ENCODE measurements around the gene RUFY3. TPM values are rescaled to one million over a fixed set of nuclear protein-coding genes. Genes with fewer than 3 reads are reported as not detected.

RUFY3 gene
- total and polyA plus RNA-seq, 2 of the 13 experiments (the other 11 are each of a cell fraction or from before 2014, with no cell fraction given): 17.9 to 25.3 TPM

DNA sequence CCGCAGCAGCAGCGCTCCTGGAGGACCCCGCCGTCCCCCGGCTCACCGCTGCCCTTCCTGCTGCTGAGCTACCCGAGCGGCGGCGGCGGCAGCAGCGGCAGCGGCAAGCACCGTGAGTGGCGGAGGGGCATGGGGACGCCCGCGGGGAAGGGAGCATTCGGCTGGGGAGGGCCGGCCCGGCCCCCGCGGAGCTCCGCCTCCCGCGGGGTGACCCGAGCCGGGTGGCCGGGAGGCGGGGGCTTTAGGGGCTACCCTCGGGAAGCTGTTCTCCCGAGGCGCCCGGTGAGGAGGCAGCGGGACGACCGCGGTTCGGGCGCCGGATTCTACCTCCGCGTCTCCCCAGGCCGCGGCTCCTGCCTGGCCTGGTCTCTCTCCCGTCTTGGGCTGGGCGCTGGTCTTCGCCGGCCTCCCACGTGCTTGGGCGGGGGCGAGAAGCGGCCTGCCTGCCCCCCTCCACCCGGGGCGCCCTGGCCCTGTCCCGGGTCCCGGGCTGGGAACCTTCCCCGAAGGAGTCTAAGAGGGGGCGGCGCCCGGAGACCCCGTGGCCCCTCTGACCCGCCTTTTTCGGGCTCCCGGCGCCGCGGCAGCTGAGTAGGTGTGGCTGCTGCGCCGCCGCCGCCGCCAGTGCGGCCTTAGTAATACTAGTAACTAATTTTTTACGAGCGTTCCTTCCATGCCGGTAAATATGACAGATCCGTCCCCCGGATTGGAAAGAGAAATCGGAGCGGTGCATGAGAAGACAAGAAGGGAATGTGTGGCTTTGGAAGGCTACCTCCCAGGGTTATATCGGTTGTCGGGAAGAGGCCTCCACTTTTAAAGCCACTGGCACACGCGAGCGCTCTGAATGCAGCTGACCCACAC lies 16.4 kb upstream of the RUFY3 start (continued):
- TF ChIP-seq, protein P1, sequence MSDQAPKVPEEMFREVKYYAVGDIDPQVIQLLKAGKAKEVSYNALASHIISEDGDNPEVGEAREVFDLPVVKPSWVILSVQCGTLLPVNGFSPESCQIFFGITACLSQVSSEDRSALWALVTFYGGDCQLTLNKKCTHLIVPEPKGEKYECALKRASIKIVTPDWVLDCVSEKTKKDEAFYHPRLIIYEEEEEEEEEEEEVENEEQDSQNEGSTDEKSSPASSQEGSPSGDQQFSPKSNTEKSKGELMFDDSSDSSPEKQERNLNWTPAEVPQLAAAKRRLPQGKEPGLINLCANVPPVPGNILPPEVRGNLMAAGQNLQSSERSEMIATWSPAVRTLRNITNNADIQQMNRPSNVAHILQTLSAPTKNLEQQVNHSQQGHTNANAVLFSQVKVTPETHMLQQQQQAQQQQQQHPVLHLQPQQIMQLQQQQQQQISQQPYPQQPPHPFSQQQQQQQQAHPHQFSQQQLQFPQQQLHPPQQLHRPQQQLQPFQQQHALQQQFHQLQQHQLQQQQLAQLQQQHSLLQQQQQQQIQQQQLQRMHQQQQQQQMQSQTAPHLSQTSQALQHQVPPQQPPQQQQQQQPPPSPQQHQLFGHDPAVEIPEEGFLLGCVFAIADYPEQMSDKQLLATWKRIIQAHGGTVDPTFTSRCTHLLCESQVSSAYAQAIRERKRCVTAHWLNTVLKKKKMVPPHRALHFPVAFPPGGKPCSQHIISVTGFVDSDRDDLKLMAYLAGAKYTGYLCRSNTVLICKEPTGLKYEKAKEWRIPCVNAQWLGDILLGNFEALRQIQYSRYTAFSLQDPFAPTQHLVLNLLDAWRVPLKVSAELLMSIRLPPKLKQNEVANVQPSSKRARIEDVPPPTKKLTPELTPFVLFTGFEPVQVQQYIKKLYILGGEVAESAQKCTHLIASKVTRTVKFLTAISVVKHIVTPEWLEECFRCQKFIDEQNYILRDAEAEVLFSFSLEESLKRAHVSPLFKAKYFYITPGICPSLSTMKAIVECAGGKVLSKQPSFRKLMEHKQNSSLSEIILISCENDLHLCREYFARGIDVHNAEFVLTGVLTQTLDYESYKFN (CRISPR knock-in tag; conservative IDR thresholded peaks at IDR 0.05): no peak
- TF ChIP-seq NR2C2 (CRISPR knock-in tag; IDR thresholded peaks at IDR 0.05; ENCODE audit: borderline replicate concordance) (peak; percentile 2; the same call in 1 of the 2 replicates), ZKSCAN1 (IDR thresholded peaks at IDR 0.05; ENCODE audit: low read length) (no peak), TAF1 (CRISPR knock-in tag; IDR thresholded peaks at IDR 0.05) (peak; percentile 61; the same call in 1 of the 2 replicates), ELF4 (CRISPR knock-in tag; IDR thresholded peaks at IDR 0.05; ENCODE audit: borderline replicate concordance) (no peak), ZBTB7B (CRISPR knock-in tag; IDR thresholded peaks at IDR 0.05) (peak; percentile 66; the same call in 1 of the 2 replicates), GTF3A (CRISPR knock-in tag; conservative IDR thresholded peaks at IDR 0.05) (no peak), FOXJ3 (CRISPR knock-in tag; IDR thresholded peaks at IDR 0.05; ENCODE audit: borderline replicate concordance) (no peak), ZFP36 (IDR thresholded peaks at IDR 0.05; ENCODE audit: borderline replicate concordance, low read depth, low read length, partially characterized antibody) (no peak), FOXC1 (CRISPR knock-in tag; IDR thresholded peaks at IDR 0.05; ENCODE audit: borderline replicate concordance) (no peak), SETDB1 (CRISPR knock-in tag; IDR thresholded peaks at IDR 0.05; ENCODE audit: borderline replicate concordance) (no peak), ATM (IDR thresholded peaks at IDR 0.05; ENCODE audit: borderline replicate concordance) (no peak), TAF15 (IDR thresholded peaks at IDR 0.05; ENCODE audit: low read depth, low read length, poor library complexity, severe bottlenecking) (no peak), ZNF556 (CRISPR knock-in tag; IDR thresholded peaks at IDR 0.05; ENCODE audit: borderline replicate concordance) (no peak), ARNTL (CRISPR knock-in tag; IDR thresholded peaks at IDR 0.05) (no peak), GMEB1 (CRISPR knock-in tag; IDR thresholded peaks at IDR 0.05; ENCODE audit: borderline replicate concordance) (no peak; the same call in 1 of the 2 replicates), RNF2 (conservative IDR thresholded peaks at IDR 0.05; ENCODE audit: low read depth) (peak; percentile 79), PCBP1 (IDR thresholded peaks at IDR 0.05; ENCODE audit: borderline replicate concordance, low read depth, low read length) (0 out of 2 replicates have a peak, but pooled peaks have one; percentile 7), MEF2D (CRISPR knock-in tag; IDR thresholded peaks at IDR 0.05) (no peak), ZNF670 (CRISPR knock-in tag; IDR thresholded peaks at IDR 0.05; ENCODE audit: borderline replicate concordance) (no peak), ZSCAN9 (CRISPR knock-in tag; IDR thresholded peaks at IDR 0.05; ENCODE audit: borderline replicate concordance) (peak; percentile 38; the same call in 1 of the 2 replicates)
- TF ChIP-seq, protein P2, sequence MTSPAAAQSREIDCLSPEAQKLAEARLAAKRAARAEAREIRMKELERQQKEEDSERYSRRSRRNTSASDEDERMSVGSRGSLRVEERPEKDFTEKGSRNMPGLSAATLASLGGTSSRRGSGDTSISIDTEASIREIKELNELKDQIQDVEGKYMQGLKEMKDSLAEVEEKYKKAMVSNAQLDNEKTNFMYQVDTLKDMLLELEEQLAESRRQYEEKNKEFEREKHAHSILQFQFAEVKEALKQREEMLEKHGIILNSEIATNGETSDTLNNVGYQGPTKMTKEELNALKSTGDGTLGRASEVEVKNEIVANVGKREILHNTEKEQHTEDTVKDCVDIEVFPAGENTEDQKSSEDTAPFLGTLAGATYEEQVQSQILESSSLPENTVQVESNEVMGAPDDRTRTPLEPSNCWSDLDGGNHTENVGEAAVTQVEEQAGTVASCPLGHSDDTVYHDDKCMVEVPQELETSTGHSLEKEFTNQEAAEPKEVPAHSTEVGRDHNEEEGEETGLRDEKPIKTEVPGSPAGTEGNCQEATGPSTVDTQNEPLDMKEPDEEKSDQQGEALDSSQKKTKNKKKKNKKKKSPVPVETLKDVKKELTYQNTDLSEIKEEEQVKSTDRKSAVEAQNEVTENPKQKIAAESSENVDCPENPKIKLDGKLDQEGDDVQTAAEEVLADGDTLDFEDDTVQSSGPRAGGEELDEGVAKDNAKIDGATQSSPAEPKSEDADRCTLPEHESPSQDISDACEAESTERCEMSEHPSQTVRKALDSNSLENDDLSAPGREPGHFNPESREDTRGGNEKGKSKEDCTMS (CRISPR knock-in tag; conservative IDR thresholded peaks at IDR 0.05): no peak
